ENCODE results near the gene STARD13.

Gene STARD13

GRCh38 chr13:33321686-33322542 lies 36.4 kb upstream of the STARD13 start:
- ChIA-PET POLR2A (interaction anchor here (0.5 to 0.6 kb wide), 2 partner anchors 9 to 36 kb away, joined by 3 read pairs; partner anchors contain the start of gene STARD13), CTCF (interaction anchor here (1.9 kb wide), 1 partner anchor 15 kb away, joined by 5 read pairs; no protein-coding TSS in a partner anchor)
- H3K4me3 ChIP-seq (ENCODE audit: low read depth, low read length), result no peak overlapping the region
- TF ChIP-seq, protein P1, sequence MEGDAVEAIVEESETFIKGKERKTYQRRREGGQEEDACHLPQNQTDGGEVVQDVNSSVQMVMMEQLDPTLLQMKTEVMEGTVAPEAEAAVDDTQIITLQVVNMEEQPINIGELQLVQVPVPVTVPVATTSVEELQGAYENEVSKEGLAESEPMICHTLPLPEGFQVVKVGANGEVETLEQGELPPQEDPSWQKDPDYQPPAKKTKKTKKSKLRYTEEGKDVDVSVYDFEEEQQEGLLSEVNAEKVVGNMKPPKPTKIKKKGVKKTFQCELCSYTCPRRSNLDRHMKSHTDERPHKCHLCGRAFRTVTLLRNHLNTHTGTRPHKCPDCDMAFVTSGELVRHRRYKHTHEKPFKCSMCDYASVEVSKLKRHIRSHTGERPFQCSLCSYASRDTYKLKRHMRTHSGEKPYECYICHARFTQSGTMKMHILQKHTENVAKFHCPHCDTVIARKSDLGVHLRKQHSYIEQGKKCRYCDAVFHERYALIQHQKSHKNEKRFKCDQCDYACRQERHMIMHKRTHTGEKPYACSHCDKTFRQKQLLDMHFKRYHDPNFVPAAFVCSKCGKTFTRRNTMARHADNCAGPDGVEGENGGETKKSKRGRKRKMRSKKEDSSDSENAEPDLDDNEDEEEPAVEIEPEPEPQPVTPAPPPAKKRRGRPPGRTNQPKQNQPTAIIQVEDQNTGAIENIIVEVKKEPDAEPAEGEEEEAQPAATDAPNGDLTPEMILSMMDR (IDR thresholded peaks at IDR 0.05; ENCODE audit: insufficient read depth, low read length, missing control alignments), result no peak
- no peak for DNase-seq (ENCODE audit: low read depth, low spot score)

GRCh38 chr13:33319859-33320258 lies 34.3 kb upstream of the STARD13 start:
- ChIA-PET CTCF (interaction anchor here (1.2 to 1.4 kb wide), 2 partner anchors 11 to 91 kb away, joined by 3 to 4 read pairs; no protein-coding TSS in a partner anchor), POLR2A (no interaction called here)
- H3K4me3 ChIP-seq (ENCODE audit: low read depth, low read length), result no peak overlapping the region
- TF ChIP-seq, protein P1 (IDR thresholded peaks at IDR 0.05; ENCODE audit: insufficient read depth, low read length, missing control alignments), result no peak
- no peak for DNase-seq (ENCODE audit: low read depth, low spot score)

GRCh38 chr13:33318744-33319143 lies 33.2 kb upstream of the STARD13 start:
- ChIA-PET CTCF (no interaction called here), POLR2A (no interaction called here)

DNA sequence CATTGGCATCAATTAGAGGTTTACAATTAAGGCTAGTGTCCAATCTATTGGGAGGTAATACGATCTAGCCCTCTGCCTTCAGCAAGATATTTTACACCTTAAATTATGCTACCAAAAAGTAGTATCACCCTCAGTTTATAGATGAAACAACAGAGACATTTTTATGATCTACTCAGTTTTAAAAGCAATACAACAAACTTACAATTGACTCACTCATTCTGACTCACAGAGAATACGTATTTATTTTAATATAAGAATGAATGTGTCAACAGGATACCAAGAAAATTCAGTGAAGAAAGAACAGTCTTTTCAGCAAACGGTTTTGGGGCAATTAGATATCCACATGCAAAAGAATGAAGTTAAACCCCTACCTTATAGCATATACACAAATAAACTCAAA lies 32.5 kb upstream of the STARD13 start:
- CTCF ChIA-PET, result no interaction called here
- TF ChIP-seq, protein P1 (IDR thresholded peaks at IDR 0.05; ENCODE audit: insufficient read depth, low read length, missing control alignments), result no peak
- DNase-seq (ENCODE audit: low read depth, low spot score), result no peak
- H3K4me3 ChIP-seq (ENCODE audit: low read depth, low read length), result no peak overlapping the region
- POLR2A ChIA-PET, result no interaction called here

More at GRCh38 chr13:33318744-33319143, 33.2 kb upstream of the STARD13 start:
- no peak overlapping the region for H3K4me3 ChIP-seq (ENCODE audit: low read depth, low read length)
- DNase-seq (ENCODE audit: low read depth, low spot score), result no peak
- TF ChIP-seq, protein P1 (IDR thresholded peaks at IDR 0.05; ENCODE audit: insufficient read depth, low read length, missing control alignments), result no peak

DNA sequence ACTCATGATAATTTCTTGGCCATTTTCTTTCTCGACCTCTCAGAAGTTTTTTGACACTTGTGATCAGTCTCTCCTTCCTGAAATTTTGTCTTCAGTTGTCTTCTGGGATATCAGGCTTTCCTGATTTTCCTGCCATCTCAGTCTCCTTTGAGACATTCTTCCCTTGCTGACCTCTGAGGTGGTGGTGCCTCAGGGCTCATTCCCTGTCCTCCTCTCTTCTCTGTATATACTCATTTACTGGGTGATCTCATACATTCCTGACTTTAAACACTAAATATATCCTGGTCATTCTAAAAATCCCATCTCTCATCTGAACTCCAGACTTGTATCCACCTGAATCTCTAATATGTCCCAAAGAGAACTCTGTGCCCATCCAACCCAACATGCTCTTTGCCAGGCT lies 31.3 kb upstream of the STARD13 start:
- CTCF ChIA-PET, result no interaction called here
- POLR2A ChIA-PET, result no interaction called here
- no peak overlapping the region for H3K4me3 ChIP-seq (ENCODE audit: low read depth, low read length)
- DNase-seq (ENCODE audit: low read depth, low spot score), result no peak
- TF ChIP-seq, protein P1 (IDR thresholded peaks at IDR 0.05; ENCODE audit: insufficient read depth, low read length, missing control alignments), result no peak

DNA sequence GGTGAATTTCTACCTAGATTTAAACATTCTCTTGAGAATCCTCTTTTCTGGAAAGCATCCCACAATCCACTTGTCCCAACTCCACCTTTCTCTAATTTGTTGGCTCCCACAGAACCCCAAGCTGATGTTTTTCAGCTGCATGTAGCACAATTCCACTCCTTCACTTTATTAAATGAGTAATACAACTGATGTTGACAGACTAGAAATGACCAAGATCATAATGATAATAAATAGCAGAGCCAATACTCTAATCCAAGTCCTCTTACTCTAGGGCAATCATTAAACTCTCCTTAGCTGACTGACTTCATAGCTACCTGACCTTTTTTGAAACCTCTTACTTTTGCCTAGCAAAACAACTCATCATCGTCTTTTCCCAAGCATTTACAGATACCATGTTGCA lies 27.9 kb upstream of the STARD13 start:
- ChIA-PET CTCF (no interaction called here), POLR2A (interaction anchor here (0.6 kb wide), 1 partner anchor 9 kb away, joined by 3 read pairs; no protein-coding TSS in a partner anchor)
- TF ChIP-seq, protein P1 (IDR thresholded peaks at IDR 0.05; ENCODE audit: insufficient read depth, low read length, missing control alignments), result no peak
- no peak for DNase-seq (ENCODE audit: low read depth, low spot score)
- no peak overlapping the region for H3K4me3 ChIP-seq (ENCODE audit: low read depth, low read length)

All from AG04449 (cell line).